ENCODE data around the gene MRTFA.

GRCh38 chr22:40453671-40454070 is 182.8 kb downstream of the MRTFA start:
- TF ChIP-seq CTCF (IDR thresholded peaks at IDR 0.05) (no peak), EZH2phosphoT487 (IDR thresholded peaks at IDR 0.05) (no peak)
